Measurements from ENCODE around the gene ACSS1.

The ACSS1 gene

GRCh38 chr20:25089662-25090061 lies 31.7 kb upstream of the ACSS1 start:
- no peak for DNase-seq (ENCODE audit: low read depth)
- H3K4me3 ChIP-seq (ENCODE audit: low read depth, low read length) = no peak overlapping the region
- TF ChIP-seq CTCF (conservative IDR thresholded peaks at IDR 0.05; ENCODE audit: low read depth, low read length) = no peak

GRCh38 chr20:25089096-25089495 lies 31.2 kb upstream of the ACSS1 start:
- no peak overlapping the region for H3K4me3 ChIP-seq (ENCODE audit: low read depth, low read length)
- DNase-seq (ENCODE audit: low read depth) = no peak
- no peak for TF ChIP-seq CTCF (conservative IDR thresholded peaks at IDR 0.05; ENCODE audit: low read depth, low read length)

GRCh38 chr20:25088267-25088666 lies 30.3 kb upstream of the ACSS1 start:
- H3K4me3 ChIP-seq (ENCODE audit: low read depth, low read length) = no peak overlapping the region
- TF ChIP-seq CTCF (conservative IDR thresholded peaks at IDR 0.05; ENCODE audit: low read depth, low read length) = no peak
- no peak for DNase-seq (ENCODE audit: low read depth)

- H3K4me3 ChIP-seq (ENCODE audit: low read depth, low read length) = no peak overlapping the region
- no peak for TF ChIP-seq CTCF (conservative IDR thresholded peaks at IDR 0.05; ENCODE audit: low read depth, low read length)
- DNase-seq (ENCODE audit: low read depth) = no peak
Observed at GRCh38 chr20:25087186-25087929, 29.4 kb upstream of the ACSS1 start.

- DNase-seq (ENCODE audit: low read depth) = no peak
- H3K4me3 ChIP-seq (ENCODE audit: low read depth, low read length) = no peak overlapping the region
- TF ChIP-seq CTCF (conservative IDR thresholded peaks at IDR 0.05; ENCODE audit: low read depth, low read length) = no peak
Observed at GRCh38 chr20:25085756-25086495, 28.0 kb upstream of the ACSS1 start.

GRCh38 chr20:25084626-25085187 lies 26.8 kb upstream of the ACSS1 start:
- no peak for TF ChIP-seq CTCF (conservative IDR thresholded peaks at IDR 0.05; ENCODE audit: low read depth, low read length)
- no peak overlapping the region for H3K4me3 ChIP-seq (ENCODE audit: low read depth, low read length)
- DNase-seq (ENCODE audit: low read depth) = no peak

Measured in choroid plexus epithelial cell (primary cell).